Activated T-cell treated with anti-CD3 and anti-CD28 coated beads, Interleukin-2, amount 50 U/mL, for 1 hour (primary cell): ENCODE data around the gene ABL2.

ENCODE experiments used
- DNase-seq: peaks from one replicate; pipeline ENCODE4 v3.0.0-alpha.2; 2020

The ABL2 gene

DNA sequence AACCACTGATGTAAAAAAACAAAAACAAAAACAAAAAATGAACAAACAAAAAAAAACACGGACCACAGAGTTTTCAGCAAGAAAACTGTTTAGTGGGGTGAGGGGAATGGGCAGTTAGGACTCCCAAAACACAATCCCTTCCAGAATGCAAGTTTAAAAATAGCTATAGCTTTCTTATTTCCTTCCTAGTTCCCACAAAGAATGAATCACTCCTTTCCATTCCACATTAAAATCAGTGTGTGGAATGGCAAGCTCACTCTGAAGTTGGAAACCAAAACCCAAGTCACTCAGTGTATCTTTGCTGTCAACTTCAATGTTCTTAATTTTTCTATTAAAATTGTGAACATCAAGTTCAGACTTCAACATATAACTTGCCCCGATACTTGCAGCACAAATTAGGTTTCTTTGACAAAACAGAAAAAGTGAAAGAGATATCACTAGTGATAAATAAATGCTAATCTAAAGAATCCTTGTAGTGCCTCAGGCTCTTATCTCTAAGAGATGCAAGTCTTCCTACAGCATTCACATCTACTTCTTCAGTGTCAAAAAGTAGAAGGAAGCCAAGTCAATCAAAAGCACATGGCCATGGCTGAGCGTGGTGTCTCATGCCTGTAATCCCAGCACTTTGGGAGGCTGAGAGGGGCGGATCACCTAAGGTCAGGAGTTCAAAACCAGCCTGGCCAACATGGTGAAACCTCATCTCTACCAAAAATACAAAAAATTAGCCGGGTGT is 102.1 kb downstream of the ABL2 start:
- no peak for DNase-seq

DNA sequence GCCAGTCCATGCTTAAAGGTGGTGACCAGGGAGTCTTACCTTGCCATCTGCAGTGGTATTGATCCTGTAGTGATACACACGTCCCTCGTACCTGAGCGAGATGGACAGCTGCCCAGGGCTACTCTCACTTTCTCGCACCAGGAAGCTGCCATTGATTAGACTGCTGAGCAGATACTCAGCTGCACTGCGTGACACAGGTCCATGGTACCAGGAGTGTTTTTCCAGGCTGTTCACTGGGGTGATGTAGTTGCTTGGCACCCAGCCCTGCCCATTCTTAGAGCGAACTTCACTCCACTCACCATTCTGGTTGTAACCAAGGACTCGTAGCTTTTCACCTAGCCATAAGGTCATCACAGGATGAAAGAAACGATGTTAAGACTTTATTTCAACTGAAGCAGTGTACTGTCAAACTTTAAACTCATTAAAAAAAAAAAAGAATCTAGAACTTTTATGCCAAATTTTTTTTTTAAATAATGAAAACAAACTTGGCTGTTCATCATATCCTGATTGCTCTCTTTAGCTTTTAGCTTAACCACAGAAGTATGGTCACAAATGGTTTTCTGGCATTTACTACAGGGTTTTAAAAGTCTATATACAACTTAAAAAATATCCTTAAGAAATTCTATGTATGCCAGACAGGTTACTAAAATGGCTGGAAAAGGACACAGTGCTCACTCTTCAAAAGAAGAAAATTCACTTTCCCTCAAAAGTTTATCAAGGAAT is 103.0 kb downstream of the ABL2 start:
- DNase-seq = no peak

DNA sequence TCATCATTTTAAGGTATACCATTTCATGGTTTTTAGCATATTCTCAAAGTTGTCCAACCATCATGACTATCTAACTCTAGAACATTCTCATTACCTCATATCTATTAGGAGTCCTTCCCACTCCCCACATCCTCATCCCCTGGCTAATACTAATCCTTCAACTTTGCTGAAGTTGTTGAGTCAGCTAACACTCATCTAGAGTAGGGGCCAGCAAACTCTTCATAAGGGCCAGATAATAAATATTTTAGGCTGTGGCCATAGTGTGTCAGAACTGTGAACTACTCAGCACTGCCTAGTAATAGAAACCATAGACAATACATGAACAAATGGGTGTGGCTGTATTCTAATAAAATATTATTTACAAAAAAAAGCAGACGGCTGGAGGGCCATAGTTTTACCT is 104.6 kb downstream of the ABL2 start:
- DNase-seq = no peak

DNA sequence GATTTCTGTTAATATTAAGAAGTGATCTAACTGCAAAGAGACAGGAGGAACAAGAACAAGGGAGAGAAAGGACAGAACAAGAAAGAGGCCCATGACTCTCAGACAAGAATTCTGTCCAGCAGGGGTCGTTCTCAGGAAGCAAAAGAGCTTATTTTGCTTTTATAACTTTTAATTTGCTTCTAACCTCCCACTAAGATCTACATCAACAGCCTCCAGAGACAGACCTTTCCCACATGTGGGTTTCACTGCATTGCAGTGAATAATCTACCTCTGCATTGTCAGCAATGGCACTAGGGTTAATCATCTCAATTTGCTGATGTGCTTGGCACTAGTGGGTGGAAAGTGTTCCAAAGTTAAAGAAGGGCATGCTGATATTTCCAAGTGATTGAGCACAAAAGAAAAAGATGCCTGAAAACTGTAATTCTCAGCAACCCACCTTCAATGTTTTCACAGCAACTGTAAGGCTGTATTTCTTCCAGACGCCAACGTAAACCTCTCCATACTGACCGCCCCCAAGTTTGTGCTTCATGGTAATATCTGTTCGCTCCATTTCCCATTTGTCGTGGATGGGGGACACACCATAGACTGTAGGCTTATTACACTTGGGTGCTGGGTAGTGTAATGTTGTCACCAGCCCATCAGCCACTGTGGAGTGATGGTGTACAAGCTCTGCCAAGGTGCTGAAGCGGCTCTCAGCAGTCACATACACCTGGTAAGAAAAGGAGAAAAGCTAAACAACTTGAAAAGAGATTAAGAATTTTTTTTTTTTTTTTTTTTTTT is 108.1 kb downstream of the ABL2 start:
- no peak for DNase-seq

DNA sequence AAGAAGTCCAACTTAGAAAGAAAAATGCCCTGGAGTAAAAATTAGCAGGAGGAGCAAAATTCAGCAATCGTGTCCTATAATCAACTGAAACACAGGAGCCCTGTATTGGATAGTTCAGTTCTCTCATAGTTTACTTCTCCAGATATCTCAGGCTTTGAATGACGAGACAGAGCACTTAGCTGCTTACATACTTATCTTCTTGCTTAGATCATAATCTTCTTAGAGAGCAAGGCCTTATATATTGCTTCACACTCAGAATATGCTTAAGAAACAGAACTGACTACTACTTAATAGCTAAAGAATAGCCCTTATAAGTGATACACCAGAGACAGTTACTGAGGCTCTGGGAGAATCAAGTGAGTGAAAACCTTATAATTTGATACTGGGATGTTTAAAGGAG is 108.7 kb downstream of the ABL2 start:
- no peak for DNase-seq

DNA sequence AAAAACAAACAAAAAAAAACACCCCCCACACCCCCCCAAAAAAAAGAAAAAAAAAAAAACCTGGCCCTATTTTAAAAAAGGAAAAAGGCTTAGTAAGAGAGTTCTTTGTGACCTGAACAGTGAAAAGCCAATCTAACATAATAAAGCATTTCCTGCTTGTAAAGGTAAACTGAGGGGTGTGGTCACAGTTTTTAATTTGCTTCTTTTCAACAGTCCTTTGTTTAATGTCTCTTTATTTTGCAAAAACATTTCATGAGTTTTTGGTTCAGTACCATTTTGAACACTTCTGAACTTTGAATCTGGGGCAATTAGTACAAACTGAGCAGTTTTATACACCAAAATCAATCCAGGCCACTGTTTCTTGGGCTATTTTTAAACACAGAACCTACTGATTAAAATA is 110.0 kb downstream of the ABL2 start:
- no peak for DNase-seq

DNA sequence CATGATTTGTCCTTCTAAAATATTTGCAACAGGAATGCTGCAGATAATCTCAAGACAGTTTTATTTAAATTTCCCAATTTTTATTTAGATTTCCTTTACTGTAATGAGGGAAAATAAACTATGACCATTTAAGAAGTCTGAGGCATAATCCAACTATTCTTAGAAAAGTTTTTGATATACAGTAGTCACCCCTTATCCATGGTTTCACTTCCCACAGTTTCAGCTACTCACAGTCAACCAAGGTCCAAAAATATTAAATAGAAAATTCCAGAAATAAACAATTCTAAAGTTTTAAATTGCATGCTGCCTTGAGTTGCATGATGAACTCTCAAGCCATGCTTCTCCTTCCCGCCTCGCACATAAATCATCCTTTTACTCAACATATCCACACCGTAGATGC is 114.3 kb downstream of the ABL2 start:
- DNase-seq = no peak

DNA sequence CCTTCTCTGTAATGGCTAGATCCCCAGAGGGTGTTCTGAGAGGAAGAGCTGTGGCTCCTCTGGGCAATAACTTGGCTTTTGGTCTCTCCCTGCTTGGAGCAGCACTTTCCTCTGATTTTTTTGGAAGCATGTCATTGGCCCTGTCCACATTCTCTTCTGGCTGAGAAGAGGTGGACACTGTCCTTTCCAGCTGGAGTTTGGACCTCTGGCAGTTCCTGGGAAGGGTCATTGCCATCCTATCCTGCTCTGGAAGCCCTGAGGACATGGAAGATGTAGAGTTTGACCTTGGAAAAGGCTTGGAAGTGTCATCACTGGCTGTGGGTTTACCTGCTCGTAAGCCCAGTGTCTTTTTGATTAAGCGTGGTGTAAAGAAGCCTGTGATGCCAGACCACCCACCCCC is 120.8 kb downstream of the ABL2 start:
- DNase-seq = no peak

DNA sequence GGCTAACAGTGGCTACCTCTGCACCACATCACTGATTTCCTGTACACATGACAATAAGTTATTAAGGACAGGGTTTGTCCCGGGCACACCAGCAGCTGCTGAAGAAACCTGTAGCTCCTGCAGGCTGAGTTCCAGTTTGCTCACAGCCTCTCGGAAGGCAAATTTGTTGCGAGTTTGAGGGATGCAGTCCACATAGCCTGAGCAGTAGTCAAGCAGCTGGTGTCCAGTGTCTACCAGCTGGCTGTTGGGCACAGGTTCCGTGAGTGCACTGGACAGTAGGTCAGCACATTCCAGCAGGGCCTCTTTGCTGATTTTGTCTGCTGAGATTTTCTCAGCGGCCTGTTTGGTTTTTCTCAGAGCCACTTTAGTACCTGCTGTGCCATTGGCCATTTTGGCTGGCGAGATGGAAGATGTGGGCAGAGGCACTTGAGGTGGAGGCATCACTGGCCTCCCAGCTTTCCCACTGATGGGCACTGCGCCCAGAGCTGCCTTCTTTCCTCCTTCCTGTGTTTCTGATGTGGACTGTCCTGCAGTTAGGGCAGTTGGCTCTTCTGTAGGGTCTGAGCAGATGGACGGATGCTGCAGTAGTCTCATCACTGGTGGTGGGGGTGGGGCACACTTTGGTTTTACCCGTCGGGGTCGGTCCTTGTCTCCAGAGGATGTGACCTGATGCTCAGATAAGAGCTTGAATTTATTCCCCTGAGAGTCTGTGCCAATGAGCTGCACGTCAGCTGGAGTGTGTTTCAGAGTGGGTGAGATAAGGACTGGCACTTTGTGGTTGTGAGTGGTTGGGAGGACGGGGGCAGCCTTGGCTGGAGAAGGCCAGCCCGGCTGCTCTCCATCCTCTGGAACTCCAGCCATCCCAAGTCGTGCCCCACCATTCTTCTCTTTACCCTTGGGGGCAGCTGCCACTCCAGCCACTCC is 121.5 kb downstream of the ABL2 start:
- no peak for DNase-seq

DNA sequence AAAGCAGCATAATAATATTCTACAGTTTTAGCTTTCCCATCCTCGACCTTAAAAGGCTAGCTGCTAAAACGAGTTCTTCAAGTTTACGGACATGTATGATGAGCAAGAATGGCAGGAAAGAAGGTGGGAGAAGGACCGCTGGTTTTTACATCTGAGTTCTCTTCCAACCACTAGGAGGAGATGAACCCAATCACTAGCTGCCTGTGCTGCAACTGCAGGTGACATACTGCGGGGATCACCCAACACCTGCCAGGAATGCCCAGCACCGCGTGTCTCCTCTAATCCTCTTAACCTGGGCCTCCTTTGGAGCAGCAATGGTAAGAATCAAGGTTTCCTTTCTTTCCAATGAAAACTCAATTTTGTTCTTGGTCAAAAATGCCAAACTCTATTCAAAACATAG is 124.1 kb downstream of the ABL2 start:
- no peak for DNase-seq

DNA sequence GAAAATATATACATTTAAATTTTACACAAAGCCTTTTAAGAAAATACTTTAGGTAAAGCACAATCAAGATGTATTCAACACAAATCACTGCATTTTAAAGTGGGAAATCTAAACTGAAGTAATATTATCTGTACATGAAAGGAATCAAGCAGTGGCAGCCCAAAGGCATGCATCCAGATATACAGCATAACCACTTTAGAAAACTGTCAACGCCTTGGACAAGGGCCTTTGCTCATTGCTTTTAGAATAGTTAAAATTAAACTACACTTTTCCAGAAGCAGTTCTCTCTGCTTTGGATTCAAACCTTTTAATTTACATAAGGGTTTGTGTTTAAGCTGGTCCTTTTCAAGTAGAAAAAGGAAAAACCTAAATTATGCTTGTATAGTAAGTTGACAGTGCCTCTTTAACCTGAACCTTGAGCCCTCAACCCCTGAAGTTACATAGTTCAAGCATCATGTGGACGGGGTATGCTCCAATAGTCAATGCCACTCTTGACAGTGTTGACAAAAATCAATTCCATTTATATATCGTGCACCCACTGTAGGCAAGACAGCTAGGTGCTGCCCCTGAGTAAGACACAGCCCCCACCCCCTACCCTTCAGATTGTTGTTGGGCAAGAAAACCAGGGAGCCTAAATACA is 124.7 kb downstream of the ABL2 start:
- DNase-seq = no peak

DNA sequence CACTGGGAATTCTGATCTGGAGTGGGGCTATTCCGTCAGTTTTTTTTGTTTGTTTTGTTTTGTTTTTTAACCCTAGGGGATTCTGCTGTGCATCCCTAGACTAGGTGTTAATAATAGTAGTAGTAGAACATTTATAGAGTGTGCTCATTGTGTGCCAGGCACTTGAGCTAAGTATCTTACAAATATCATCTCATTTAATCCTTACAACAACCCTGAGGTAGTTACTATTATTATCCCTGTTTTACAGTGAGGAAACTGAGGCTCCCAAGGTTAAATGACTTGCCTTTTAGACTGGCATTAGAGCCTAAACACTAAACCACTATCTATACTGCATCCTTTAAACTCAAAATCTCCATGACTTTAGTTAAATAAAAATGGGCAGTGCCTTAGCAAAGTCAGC is 125.5 kb downstream of the ABL2 start:
- no peak for DNase-seq

DNA sequence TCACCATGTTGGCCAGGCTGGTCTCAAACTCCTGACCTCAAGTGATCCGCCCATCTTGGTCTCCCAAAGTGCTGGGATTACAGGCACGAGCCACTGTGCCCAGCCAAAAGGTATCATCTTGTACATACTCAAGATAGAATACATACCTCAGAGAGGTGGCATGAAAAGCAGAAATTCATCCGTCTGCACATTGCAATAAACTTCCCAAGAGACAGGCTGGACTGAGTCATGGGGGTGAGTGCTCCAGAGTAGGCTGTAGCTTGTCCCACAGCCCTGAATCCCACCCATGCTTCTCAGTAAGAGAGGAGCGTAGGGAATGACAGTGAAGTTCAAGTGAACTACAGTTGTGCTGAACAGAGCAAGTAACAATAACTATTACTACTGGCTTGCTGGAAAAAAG is 127.9 kb downstream of the ABL2 start:
- DNase-seq = no peak

DNA sequence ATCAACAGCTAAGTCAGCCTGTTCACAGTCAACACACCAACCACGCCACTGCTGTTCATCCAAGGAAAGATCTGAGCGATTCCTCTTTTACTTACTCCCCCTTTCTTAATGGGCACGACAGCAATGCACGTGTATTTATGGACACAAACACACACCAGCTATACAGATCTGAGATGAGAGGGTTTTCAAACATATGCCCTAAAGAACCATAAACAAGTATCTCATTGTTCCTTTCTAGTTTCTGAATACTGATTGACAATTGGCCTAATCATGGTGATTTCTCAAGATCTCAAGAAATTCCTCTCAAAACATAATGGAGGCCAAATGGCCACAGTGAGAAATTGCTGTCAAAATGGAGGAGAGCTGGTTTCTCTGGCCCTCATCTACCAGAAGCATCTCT is 129.6 kb downstream of the ABL2 start:
- no peak for DNase-seq

DNA sequence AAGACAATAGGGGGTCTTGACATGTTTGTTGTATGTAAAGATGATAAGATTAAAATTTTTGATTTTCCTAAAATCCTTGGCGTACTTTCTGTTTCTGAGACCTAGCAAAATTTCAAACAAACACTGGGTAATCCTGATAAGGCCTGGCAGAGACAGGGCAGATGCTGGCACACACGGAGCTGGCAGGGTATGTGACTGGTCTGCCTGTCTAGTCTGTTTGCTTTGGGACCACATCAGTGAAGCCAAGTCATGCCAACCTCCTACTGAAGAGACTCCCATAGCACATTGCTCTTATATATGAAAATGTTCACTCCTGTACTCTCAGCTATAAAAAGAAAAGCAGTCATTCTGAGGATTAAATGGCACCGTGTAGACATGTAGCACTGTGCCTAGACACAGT is 133.6 kb downstream of the ABL2 start:
- no peak for DNase-seq

DNA sequence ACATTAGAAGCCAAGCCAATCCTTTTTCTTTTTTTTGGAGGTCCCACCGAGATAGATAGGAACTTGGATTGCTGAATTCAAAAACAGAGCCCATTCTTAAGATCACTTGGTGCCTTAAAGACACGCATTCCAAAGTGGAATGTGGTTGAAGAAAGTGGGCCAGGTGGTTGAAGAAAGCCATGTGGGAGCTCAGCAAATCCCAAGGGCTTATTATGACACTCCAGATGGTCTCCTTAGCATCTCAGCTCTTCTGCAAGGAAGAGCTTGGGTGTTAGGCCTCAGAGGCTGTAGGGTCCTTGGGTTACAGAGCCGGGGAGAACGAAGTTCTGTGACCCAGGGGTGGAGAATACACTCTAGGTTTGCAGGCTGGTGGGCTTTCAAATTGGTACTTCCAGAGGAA is 134.1 kb downstream of the ABL2 start:
- DNase-seq = no peak

DNA sequence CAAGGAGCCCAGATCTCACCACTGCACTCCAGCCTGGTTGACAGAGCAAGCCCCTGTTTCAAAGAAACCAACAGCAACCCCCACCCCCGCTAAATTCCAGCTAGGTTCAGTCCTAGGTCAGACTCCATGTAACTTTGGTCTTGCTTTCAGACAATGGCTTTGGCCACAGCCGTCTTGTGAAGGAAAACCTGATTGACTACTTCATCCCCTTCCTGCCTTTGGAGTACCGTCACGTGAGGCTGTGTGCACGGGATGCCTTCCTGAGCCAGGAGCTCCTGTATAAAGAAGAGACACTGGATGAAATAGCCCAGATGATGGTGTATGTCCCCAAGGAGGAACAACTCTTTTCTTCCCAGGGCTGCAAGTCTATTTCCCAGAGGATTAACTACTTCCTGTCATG is 134.7 kb downstream of the ABL2 start:
- no peak for DNase-seq

DNA sequence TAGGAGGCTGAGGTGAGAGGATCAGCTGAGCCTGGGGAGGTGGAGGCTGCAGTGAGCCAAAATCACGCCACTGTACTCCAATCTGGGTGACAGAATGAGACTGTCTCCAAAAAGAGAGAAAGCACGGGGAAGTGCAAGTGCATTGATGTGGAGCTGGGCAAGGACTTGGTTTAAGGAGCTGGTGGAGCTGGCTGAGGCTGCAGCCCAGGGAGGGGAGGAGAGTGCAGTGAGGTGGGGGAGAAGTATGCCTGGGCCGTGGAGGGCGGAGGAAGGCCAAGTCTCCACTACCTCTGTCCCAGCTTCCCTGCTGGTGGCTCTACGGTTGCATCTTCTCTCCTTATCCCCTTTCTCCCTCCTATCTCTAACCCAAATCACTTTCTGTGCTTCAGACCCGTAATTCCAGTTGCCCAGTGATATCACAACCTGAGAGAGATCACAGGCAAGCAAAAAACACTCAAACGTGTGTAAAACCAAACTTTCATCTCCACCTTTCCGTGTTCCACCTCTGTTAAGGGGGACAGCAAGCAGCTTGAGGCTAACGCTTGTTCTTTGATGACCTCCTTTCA is 136.5 kb downstream of the ABL2 start:
- no peak for DNase-seq

DNA sequence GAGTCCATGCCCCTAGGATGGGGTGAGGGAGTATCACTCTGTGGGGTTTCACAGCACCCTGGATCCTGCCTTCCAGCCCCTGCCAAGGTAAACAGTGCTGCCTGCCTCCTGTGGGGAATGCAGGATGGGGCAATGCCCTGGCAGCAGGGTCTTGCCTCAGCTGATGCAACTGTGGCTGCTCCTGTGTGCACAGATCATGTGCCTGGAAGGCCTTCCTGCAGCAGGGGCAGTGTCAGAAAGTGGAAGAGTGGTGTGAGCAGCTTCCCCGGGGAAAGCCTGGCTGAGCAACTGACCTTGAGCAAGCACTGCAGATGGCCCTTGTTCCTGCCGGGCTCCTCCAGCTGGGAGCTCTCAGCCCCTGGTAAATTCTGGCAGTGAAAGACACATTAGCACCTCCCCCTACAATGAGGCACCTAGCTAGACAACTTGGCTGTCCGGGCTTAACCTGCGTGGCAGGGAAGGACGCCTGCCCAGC is 137.7 kb downstream of the ABL2 start:
- DNase-seq = no peak

DNA sequence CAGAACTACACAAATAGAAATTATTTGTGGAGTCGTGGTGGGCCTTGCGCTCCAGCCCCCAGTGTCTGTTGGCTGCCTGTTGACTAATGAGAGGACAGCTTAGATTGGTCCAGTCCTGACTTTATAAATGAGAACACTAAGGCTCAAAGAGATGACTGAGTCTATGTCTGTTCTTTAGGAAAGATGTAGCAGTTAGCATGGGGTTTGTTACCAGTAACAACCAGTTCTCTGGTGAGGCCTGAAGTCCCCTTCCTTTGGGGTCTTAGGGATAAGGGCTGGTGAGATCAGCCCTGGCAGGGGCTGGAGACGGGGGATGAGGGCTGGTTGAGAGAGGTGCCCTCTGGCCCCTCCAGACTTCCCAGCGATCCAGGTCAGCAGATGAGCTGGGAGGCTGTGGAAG is 138.6 kb downstream of the ABL2 start:
- no peak for DNase-seq

DNA sequence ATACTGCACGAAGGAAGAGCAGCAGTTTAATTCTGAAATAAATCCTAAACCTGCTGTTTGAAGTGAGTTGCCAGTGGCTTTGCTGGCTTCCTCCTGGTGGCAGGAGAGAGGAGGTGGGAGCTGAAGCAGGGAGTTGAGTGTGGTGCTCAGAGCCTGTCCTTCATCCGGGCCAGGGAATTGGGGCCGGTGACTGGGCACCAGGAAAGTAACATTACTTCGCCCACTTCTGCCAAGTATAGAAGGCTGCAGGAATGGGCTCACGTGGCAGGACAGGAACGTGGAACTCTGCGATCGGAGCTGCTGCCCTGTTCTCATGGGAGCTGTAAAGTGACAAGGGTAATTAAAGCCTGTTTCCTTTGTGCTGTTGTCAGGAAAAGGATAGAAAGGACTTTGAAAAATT is 139.0 kb downstream of the ABL2 start:
- no peak for DNase-seq
